Measurements from ENCODE around the gene CNN3. TPM values are rescaled to one million over a fixed set of nuclear protein-coding genes. Genes with fewer than 3 reads are reported as not detected.

The CNN3 gene
- total and polyA plus RNA-seq, 2 of the 4 experiments (the other 2 are of a cell fraction) = 249 to 552 TPM

DNA sequence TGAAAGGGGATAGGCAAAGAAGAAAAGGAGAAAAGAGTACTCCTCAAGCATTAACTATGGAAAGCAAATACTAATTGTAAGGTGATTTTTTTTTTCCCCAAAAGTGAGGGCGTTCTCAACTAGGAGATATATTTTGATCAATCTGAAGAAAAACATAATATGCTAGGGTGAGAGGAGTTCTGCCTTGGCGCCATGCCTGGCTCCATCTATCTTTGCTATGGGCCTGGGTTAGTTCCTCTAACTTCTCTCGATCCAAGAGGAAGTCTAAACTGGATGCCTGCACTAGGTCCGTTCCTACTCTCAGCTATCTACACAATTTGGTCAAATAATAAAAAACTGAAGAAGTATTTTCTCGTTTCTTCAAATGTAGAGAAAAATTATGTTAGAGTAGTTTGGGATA, 20.5 kb downstream of the CNN3 start:
- BruUV-seq (replicated peaks) = no TSS peak
- Histone ChIP-seq H4K8ac (ENCODE audit: low read depth in 2 of 2, low read length in 2 of 2) (no peak overlapping the region), H2BK120ac (ENCODE audit: low read depth, low read length) (no peak overlapping the region), H2AFZ (replicated peaks; ENCODE audit: low read length, poor library complexity) (no peak overlapping the region), H3K23ac (ENCODE audit: low read depth, low read length) (no peak overlapping the region), H4K91ac (ENCODE audit: insufficient read depth, low read depth, low read length) (no peak overlapping the region), H3K4ac (ENCODE audit: low read depth, low read length) (no peak overlapping the region), H3K4me1 (ENCODE audit: control insufficient read depth, insufficient read depth, low read length) (peaks cover 25% of the 10 kb centered on the region), H3K27me3 (ENCODE audit: control insufficient read depth, insufficient read depth, low read length) (no peaks in the 10 kb centered on the region), H4K5ac (ENCODE audit: low read depth, low read length) (peak overlapping the region; percentile 48; the same call in 1 of the 2 replicates), H3K56ac (ENCODE audit: extremely low read depth, insufficient read depth, low read length) (no peak overlapping the region), H3K36me3 (ENCODE audit: control insufficient read depth, insufficient read depth, low read length) (peaks cover 19% of the 10 kb centered on the region), H2AK9ac (replicated peaks; ENCODE audit: low read depth, low read length, poor library complexity) (no peak overlapping the region), H2BK5ac (ENCODE audit: low read depth, low read length, poor library complexity, severe bottlenecking) (no peak overlapping the region), H3K4me3 (ENCODE audit: insufficient read depth, low read depth, low read length) (no peak overlapping the region), H4K20me1 (ENCODE audit: insufficient read depth, low read length) (peaks cover 88% of the 10 kb centered on the region), H3K4me2 (ENCODE audit: low read depth, low read length) (no peak overlapping the region), H3K9ac (ENCODE audit: low read depth, low read length) (no peak overlapping the region), H2AK5ac (ENCODE audit: low read depth, low read length) (no peak overlapping the region), H3K27ac (ENCODE audit: insufficient read depth, low read length) (no peak overlapping the region), H3K79me1 (ENCODE audit: low read depth in 1 of 2, low read length in 2 of 2) (peaks cover 20 to 81% of the 10 kb centered on the region in 2 experiments), H3K14ac (replicated peaks; ENCODE audit: low read depth, low read length) (no peak overlapping the region), H2BK15ac (ENCODE audit: low read depth, low read length) (no peak overlapping the region), H3K18ac (ENCODE audit: low read depth, low read length) (no peak overlapping the region), H3K9me1 (ENCODE audit: insufficient read depth, low read length) (peaks cover 44% of the 10 kb centered on the region), H3K9me3 (ENCODE audit: control insufficient read depth, insufficient read depth, low read length) (no peaks in the 10 kb centered on the region), H2BK20ac (ENCODE audit: low read depth, low read length) (no peak overlapping the region)
- ATAC-seq (ENCODE audit: low read depth) (no peak), DNase-seq (no peak)
- intact Hi-C loops (cut with micrococcal nuclease) = no loop called here
- WGBS, 2 experiments (ENCODE audit: extremely low coverage in 2 of 2, insufficient read length in 1 of 2) = no CpG with 5 or more reads among the region's 5 CpGs
- CTCF ChIA-PET = interaction anchor here (1.9 kb wide), 1 partner anchor 52 kb away, joined by 7 read pairs; no protein-coding TSS in a partner anchor
- POLR2A ChIA-PET (ENCODE audit: unreplicated experiment) = interaction anchor here (0.6 kb wide), 1 partner anchor 1379 kb away, joined by 5 read pairs; no protein-coding TSS in a partner anchor
- no peak for TF ChIP-seq USF2 (IDR thresholded peaks at IDR 0.05; ENCODE audit: low read depth, low read length)
- TF ChIP-seq, protein P1, sequence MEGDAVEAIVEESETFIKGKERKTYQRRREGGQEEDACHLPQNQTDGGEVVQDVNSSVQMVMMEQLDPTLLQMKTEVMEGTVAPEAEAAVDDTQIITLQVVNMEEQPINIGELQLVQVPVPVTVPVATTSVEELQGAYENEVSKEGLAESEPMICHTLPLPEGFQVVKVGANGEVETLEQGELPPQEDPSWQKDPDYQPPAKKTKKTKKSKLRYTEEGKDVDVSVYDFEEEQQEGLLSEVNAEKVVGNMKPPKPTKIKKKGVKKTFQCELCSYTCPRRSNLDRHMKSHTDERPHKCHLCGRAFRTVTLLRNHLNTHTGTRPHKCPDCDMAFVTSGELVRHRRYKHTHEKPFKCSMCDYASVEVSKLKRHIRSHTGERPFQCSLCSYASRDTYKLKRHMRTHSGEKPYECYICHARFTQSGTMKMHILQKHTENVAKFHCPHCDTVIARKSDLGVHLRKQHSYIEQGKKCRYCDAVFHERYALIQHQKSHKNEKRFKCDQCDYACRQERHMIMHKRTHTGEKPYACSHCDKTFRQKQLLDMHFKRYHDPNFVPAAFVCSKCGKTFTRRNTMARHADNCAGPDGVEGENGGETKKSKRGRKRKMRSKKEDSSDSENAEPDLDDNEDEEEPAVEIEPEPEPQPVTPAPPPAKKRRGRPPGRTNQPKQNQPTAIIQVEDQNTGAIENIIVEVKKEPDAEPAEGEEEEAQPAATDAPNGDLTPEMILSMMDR (conservative IDR thresholded peaks at IDR 0.05; ENCODE audit: low read depth, low read length) = no peak
- no peak for TF ChIP-seq BHLHE40 (IDR thresholded peaks at IDR 0.05; ENCODE audit: low read depth, low read length)
- TF ChIP-seq CEBPB (IDR thresholded peaks at IDR 0.05; ENCODE audit: low read depth, low read length) = no peak
- no peak for TF ChIP-seq FOS (IDR thresholded peaks at IDR 0.05; ENCODE audit: low read depth, low read length)
- TF ChIP-seq MAFK (IDR thresholded peaks at IDR 0.05; ENCODE audit: low read depth, low read length) = no peak
- no peak for TF ChIP-seq MAZ (IDR thresholded peaks at IDR 0.05; ENCODE audit: borderline replicate concordance, low read depth, low read length)
- no peak for TF ChIP-seq CHD1 (IDR thresholded peaks at IDR 0.05; ENCODE audit: low read depth, low read length)
- no peak for TF ChIP-seq POLR2A (IDR thresholded peaks at IDR 0.05; ENCODE audit: low read depth, low read length)
- TF ChIP-seq RAD21 (IDR thresholded peaks at IDR 0.05; ENCODE audit: low read length) = no peak
- TF ChIP-seq SMC3 (IDR thresholded peaks at IDR 0.05; ENCODE audit: low read depth, low read length) = no peak
- TF ChIP-seq RFX5 (IDR thresholded peaks at IDR 0.05; ENCODE audit: low read depth, low read length) = no peak
- TF ChIP-seq MXI1 (IDR thresholded peaks at IDR 0.05; ENCODE audit: borderline replicate concordance, low read depth, low read length) = no peak
- TF ChIP-seq NFE2L2 (IDR thresholded peaks at IDR 0.05; ENCODE audit: low read depth, low read length) = no peak
- TF ChIP-seq, protein P2, sequence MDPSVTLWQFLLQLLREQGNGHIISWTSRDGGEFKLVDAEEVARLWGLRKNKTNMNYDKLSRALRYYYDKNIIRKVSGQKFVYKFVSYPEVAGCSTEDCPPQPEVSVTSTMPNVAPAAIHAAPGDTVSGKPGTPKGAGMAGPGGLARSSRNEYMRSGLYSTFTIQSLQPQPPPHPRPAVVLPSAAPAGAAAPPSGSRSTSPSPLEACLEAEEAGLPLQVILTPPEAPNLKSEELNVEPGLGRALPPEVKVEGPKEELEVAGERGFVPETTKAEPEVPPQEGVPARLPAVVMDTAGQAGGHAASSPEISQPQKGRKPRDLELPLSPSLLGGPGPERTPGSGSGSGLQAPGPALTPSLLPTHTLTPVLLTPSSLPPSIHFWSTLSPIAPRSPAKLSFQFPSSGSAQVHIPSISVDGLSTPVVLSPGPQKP (IDR thresholded peaks at IDR 0.05; ENCODE audit: borderline replicate concordance, low read depth, low read length) = no peak
- TF ChIP-seq RCOR1 (IDR thresholded peaks at IDR 0.05; ENCODE audit: insufficient replicate concordance, low read length) = no peak
- dilution Hi-C loops (cut with HindIII; ENCODE audit: low sequenced_read_pairs, unreplicated experiment) = no loop called here
- in situ Hi-C loops (cut with MboI; ENCODE audit: low sequenced_read_pairs) = loop anchor here (5.0 kb wide), 1 partner anchor 49 kb away; no protein-coding TSS in a partner anchor

Measured in IMR-90 (cell line).